Keratinocyte (primary cell): ENCODE data around the gene BARD1. TPM values are rescaled to one million over a fixed set of nuclear protein-coding genes. Genes with fewer than 3 reads are reported as not detected.
A peak's percentile ranks its signal among the peaks of the same experiment; 100 is the strongest.

Source experiments
- DNase-seq: peaks from one replicate; pipeline ENCODE4 v3.0.0-alpha.2; 2011; ENCODE audit warnings: low read depth, missing footprints, low spot score
- FAIRE-seq: peaks from 2 replicates; lab custom pipeline; 2011; peaks lifted over from hg19 to GRCh38; lab: Jason Lieb, UNC
- H2AFZ ChIP-seq: 2 replicates; pipeline ENCODE4 v1.6.0; 2012; ENCODE audit warnings: low read length, control low read depth, inconsistent platforms; ENCODE audit not compliant: control insufficient read depth
- H3K27ac ChIP-seq: 2 replicates; pipeline ENCODE4 v1.5.1; 2011; ENCODE audit warnings: low read length; ENCODE audit not compliant: control insufficient read depth, insufficient read depth
- H3K27me3 ChIP-seq: 3 replicates; pipeline ENCODE4 v1.6.0; 2011; ENCODE audit warnings: low read length; ENCODE audit not compliant: control insufficient read depth, insufficient read depth; ENCODE audit errors: extremely low read depth
- H3K36me3 ChIP-seq, 2 experiments: 2 replicates in 1 of 2; 3 replicates in 1 of 2; pipeline ENCODE4 v1.5.1; 2011; ENCODE audit warnings: low read length in 2 of 2, mild to moderate bottlenecking in 1 of 2; ENCODE audit not compliant: control insufficient read depth in 2 of 2, insufficient read depth in 2 of 2; ENCODE audit errors: extremely low read depth in 1 of 2
- H3K4me1 ChIP-seq: 3 replicates; pipeline ENCODE4 v1.5.1; 2011; ENCODE audit warnings: low read length; ENCODE audit not compliant: control insufficient read depth, insufficient read depth; ENCODE audit errors: extremely low read depth
- H3K4me2 ChIP-seq: 3 replicates; pipeline ENCODE4 v1.6.0; 2011; ENCODE audit warnings: low read depth, low read length; ENCODE audit not compliant: control insufficient read depth, insufficient read depth; ENCODE audit errors: extremely low read depth
- H3K4me3 ChIP-seq, 3 experiments: fragments of 200-600 bp in 1 of 3; sonication (generic) in 1 of 3; 2 replicates in 2 of 3; 3 replicates in 1 of 3; pipeline ENCODE4 v1.5.1; 2011 to 2016; ENCODE audit warnings: low read length in 3 of 3, mild to moderate bottlenecking in 3 of 3, control low read depth in 2 of 3, inconsistent platforms in 1 of 3, low read depth in 1 of 3, mixed read lengths in 1 of 3, mixed run types in 1 of 3, moderate library complexity in 1 of 3; ENCODE audit not compliant: control insufficient read depth in 2 of 3, insufficient read depth in 2 of 3; ENCODE audit errors: extremely low read depth in 1 of 3
- H3K79me2 ChIP-seq: 2 replicates; pipeline ENCODE4 v1.6.0; 2012; ENCODE audit warnings: low read length; ENCODE audit not compliant: control insufficient read depth, insufficient read depth
- H3K9ac ChIP-seq: 3 replicates; pipeline ENCODE4 v1.6.0; 2011; ENCODE audit warnings: low read length; ENCODE audit not compliant: control insufficient read depth, insufficient read depth; ENCODE audit errors: extremely low read depth
- H3K9me1 ChIP-seq: 3 replicates; pipeline ENCODE4 v1.6.0; 2011; ENCODE audit warnings: low read length; ENCODE audit not compliant: control insufficient read depth, insufficient read depth; ENCODE audit errors: extremely low read depth
- H3K9me3 ChIP-seq: 2 replicates; pipeline ENCODE4 v1.5.1; 2012; ENCODE audit warnings: low read depth, low read length; ENCODE audit not compliant: control insufficient read depth
- H4K20me1 ChIP-seq: 3 replicates; pipeline ENCODE4 v1.6.0; 2011; ENCODE audit warnings: low read length; ENCODE audit not compliant: control insufficient read depth, insufficient read depth; ENCODE audit errors: extremely low read depth
- CTCF ChIP-seq, 3 experiments: IDR thresholded peaks in 1 of 3; conservative IDR thresholded peaks in 1 of 3; optimal IDR thresholded peaks in 1 of 3; 2 replicates in 2 of 3; 3 replicates in 1 of 3; pipeline versions ENCODE3 to v1.5.1; 2011; ENCODE audit warnings: low read length in 3 of 3, mild to moderate bottlenecking in 3 of 3, moderate library complexity in 2 of 3, control low read depth in 1 of 3, inconsistent platforms in 1 of 3; ENCODE audit not compliant: insufficient read depth in 2 of 3; ENCODE audit errors: extremely low read depth in 1 of 3
- EZH2 ChIP-seq: IDR thresholded peaks from one replicate; pipeline ENCODE4 v1.6.1; 2012; ENCODE audit warnings: inconsistent platforms, mild to moderate bottlenecking, low read length, moderate library complexity
- dilution Hi-C: fragments of 300-500 bp; cut with MboI; formaldehyde crosslinking; loops from one replicate; pipeline ENCODE4 v1.7.0; 2020; ENCODE audit warnings: low sequenced_read_pairs; ENCODE audit not compliant: extremely low pct_ligation_motif_present
- polyA plus RNA-seq, 5 experiments: library from polyadenylated mRNA; depleted of rRNA in 3 of 5; stranded (reverse) in 3 of 5; stranded (forward) in 1 of 5; unstranded in 1 of 5; fragments of >200 nt; gene quantifications; 1 replicate in 1 of 5; 2 replicates in 3 of 5; 3 replicates in 1 of 5; pipeline versions ENCODE4 v1.2.1 to v1.2.3, GENCODE V29; 2011 to 2012; ENCODE audit warnings: missing spikeins in 2 of 5, low read depth in 1 of 5, low replicate concordance in 1 of 5

BARD1 gene
- polyA plus RNA-seq, 1 donor (not counting 4 experiments of a cell fraction or from before 2014, with no cell fraction given) = 4.6 TPM

GRCh38 chr2:214715025-214715424 lies 94.5 kb downstream of the BARD1 start:
- FAIRE-seq (no peak), DNase-seq (no peak)
- Histone ChIP-seq H3K9me1 (no peaks in the 10 kb centered on the region), H3K79me2 (no peaks in the 10 kb centered on the region), H3K27me3 (no peaks in the 10 kb centered on the region), H4K20me1 (no peaks in the 10 kb centered on the region), H3K36me3 (no peaks in the 10 kb centered on the region), H3K4me2 (no peak overlapping the region), H3K4me1 (no peaks in the 10 kb centered on the region), H3K27ac (no peak overlapping the region), H3K9ac (no peak overlapping the region), H2AFZ (no peak overlapping the region), H3K4me3 (no peak overlapping the region), H3K9me3 (no peaks in the 10 kb centered on the region)
- dilution Hi-C loops = no loop called here
- TF ChIP-seq EZH2 (no peak), CTCF (optimal IDR thresholded peaks at IDR 0.05 in 1 of 3, IDR thresholded peaks at IDR 0.05 in 1 of 3, conservative IDR thresholded peaks at IDR 0.05 in 1 of 3; ENCODE audit: extremely low read depth in 1 of 3, insufficient read depth in 2 of 3, low read length in 3 of 3) (no peak)

GRCh38 chr2:214713080-214713830 lies 96.2 kb downstream of the BARD1 start:
- no peak for DNase-seq
- dilution Hi-C loops = no loop called here
- Histone ChIP-seq H4K20me1 (no peaks in the 10 kb centered on the region), H2AFZ (no peak overlapping the region), H3K4me3 (no peak overlapping the region), H3K9ac (no peak overlapping the region), H3K9me3 (no peaks in the 10 kb centered on the region), H3K9me1 (no peaks in the 10 kb centered on the region), H3K27ac (no peak overlapping the region), H3K36me3 (no peaks in the 10 kb centered on the region), H3K79me2 (no peaks in the 10 kb centered on the region), H3K4me2 (no peak overlapping the region), H3K4me1 (no peaks in the 10 kb centered on the region), H3K27me3 (no peaks in the 10 kb centered on the region)
- peak; percentile 39 for FAIRE-seq
- TF ChIP-seq EZH2 (no peak), CTCF (optimal IDR thresholded peaks at IDR 0.05 in 1 of 3, IDR thresholded peaks at IDR 0.05 in 1 of 3, conservative IDR thresholded peaks at IDR 0.05 in 1 of 3; ENCODE audit: extremely low read depth in 1 of 3, insufficient read depth in 2 of 3, low read length in 3 of 3) (no peak)
